Psoas muscle (tissue), 8 donors: Measurements from ENCODE around the gene FBXW7. TPM values are rescaled to one million over a fixed set of nuclear protein-coding genes. Genes with fewer than 3 reads are reported as not detected.

Source experiments
- ATAC-seq, 4 donors: fragments of 200-7000 bp; cut with Tn5 transposase; one replicate each; pipeline ENCODE4 v1.9.1; 2020; ENCODE audit warnings: moderate library complexity in 3 of 4, mild to moderate bottlenecking in 2 of 4
- DNase-seq, 2 donors: peaks; one replicate each; pipeline ENCODE4 v3.0.0-alpha.2; 2020
- H3K27ac ChIP-seq: fragments of 200-600 bp; one replicate; pipeline ENCODE4 v1.8.0; 2022
- H3K27me3 ChIP-seq, 3 donors: fragments of 200-600 bp in 1 of 3; one replicate each; pipeline versions ENCODE4 v1.6.1 to v1.8.0; 2013 to 2022; ENCODE audit warnings: low read length in 2 of 3, mild to moderate bottlenecking in 2 of 3, moderate library complexity in 1 of 3; ENCODE audit not compliant: insufficient read depth in 3 of 3
- H3K36me3 ChIP-seq, 2 donors: fragments of 200-600 bp in 1 of 2; one replicate each; pipeline versions ENCODE4 v1.6.1 to v1.8.0; 2013 to 2022; ENCODE audit warnings: low read depth in 1 of 2, mild to moderate bottlenecking in 1 of 2, moderate library complexity in 1 of 2; ENCODE audit not compliant: insufficient read depth in 1 of 2
- H3K4me1 ChIP-seq: fragments of 200-600 bp; one replicate; pipeline ENCODE4 v1.8.0; 2022
- H3K4me3 ChIP-seq: fragments of 200-600 bp; one replicate; pipeline ENCODE4 v1.8.0; 2022; ENCODE audit warnings: mild to moderate bottlenecking
- H3K9me3 ChIP-seq: fragments of 200-600 bp; one replicate; pipeline ENCODE4 v1.8.0; 2022
- CTCF ChIP-seq: fragments of 200-600 bp; IDR thresholded peaks from one replicate; pipeline ENCODE4 v1.8.0; 2022; ENCODE audit warnings: antibody characterized with exemption
- WGBS, 3 donors: extraction: QIAGEN DNeasy Blood & Tissue Kit; methylation state at CpG; one replicate each; pipeline versions ENCODE4 v1.1.6 to v1.1.7; 2013; 5-methylcytosine and 5-hydroxymethylcytosine counted together
- intact Hi-C, 2 donors: fragments of 100-400 bp; cut with DNase I; formaldehyde crosslinking; loops; one replicate each; pipeline versions ENCODE4 v1.11.0 to v1.14.2; 2022
- polyA plus RNA-seq, 3 donors: library from polyadenylated mRNA; stranded (reverse); fragments of 200-250 nt; gene quantifications; one replicate each; pipeline ENCODE4 v1.2.3, GENCODE V29; 2013
- total RNA-seq, 4 donors: library from RNA; stranded (reverse); fragmentation: NEBNext Ultra II Directional in 2 of 4; extraction: Animal tissue kit (Norgen Biotek cat#: 25700) in 2 of 4; gene quantifications; one replicate each; pipeline versions ENCODE4 v1.2.1 to v1.2.4, GENCODE V29; 2021 to 2023
- donor health status: healthy with polysubstance abuse.
- donor health status: DM: no; HTN: no; CAD: no; lungs with moderate emphysema.
- donor health status: Bipolar disorder and iron deficiency.
- donor health status: healthy.
- donor health status: DM: yes; HTN: yes; CAD: no.
- donor health status: DM: no; HTN: no; CAD: no.
- donor health status: DM: no; HTN: no; CAD: no.
- donor health status: DM: yes; HTN: yes; CAD: no.

FBXW7 gene
- total and polyA plus RNA-seq, 7 donors: 9.8 to 41.1 (median 28.7) TPM

DNA sequence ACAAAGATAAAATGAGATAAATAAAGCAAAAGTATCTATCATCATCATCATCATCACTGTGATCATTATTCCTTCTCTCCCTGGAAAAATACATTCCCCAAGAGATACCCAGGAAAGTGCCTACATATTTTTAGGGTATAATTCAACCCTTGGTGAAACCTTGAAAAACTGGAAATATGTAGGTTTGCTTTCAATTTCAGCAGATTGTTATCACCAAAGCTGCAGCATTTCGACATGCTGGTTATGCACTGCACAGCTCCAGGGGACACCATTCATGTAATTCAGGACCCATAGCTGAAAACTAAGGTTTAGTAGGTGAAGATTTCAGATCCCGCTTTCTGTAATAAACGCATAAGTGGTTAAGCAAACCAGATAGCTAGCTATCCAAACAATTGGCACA is 28.4 kb upstream of the FBXW7 start:
- Histone ChIP-seq H3K36me3 (no peaks in the 10 kb centered on the region), H3K27me3 (no peaks in the 10 kb centered on the region), H3K27ac (no peak overlapping the region), H3K4me3 (no peak overlapping the region), H3K4me1 (no peaks in the 10 kb centered on the region), H3K9me3 (no peaks in the 10 kb centered on the region)
- 93 to 96% (median 96%) methylated on average over 3 of the region's 3 CpGs for WGBS, 3 donors
- no peak for TF ChIP-seq CTCF
- intact Hi-C loops: no loop called here
- DNase-seq: no peak
- ATAC-seq: no peak

GRCh38 chr4:152563209-152563608 is 27.3 kb upstream of the FBXW7 start:
- 77 to 85% (median 81%) methylated on average over 2 of the region's 2 CpGs for WGBS, 3 donors
- no peak overlapping the region for H3K4me3 ChIP-seq

GRCh38 chr4:152559641-152560040 is 23.7 kb upstream of the FBXW7 start:
- ATAC-seq: no peak
- intact Hi-C loops: no loop called here
- DNase-seq: no peak
- Histone ChIP-seq H3K4me3 (no peak overlapping the region), H3K27me3 (no peaks in the 10 kb centered on the region), H3K9me3 (no peaks in the 10 kb centered on the region), H3K4me1 (no peaks in the 10 kb centered on the region), H3K36me3 (no peaks in the 10 kb centered on the region), H3K27ac (no peak overlapping the region)
- no peak for TF ChIP-seq CTCF
- 78 to 85% (median 80%) methylated on average over 3 of the region's 3 CpGs for WGBS, 3 donors

More at GRCh38 chr4:152563209-152563608, 27.3 kb upstream of the FBXW7 start:
- Histone ChIP-seq H3K27ac (no peak overlapping the region), H3K36me3 (no peaks in the 10 kb centered on the region), H3K27me3 (no peaks in the 10 kb centered on the region), H3K9me3 (no peaks in the 10 kb centered on the region), H3K4me1 (no peaks in the 10 kb centered on the region)
- intact Hi-C loops: no loop called here
- no peak for TF ChIP-seq CTCF
- DNase-seq (no peak), ATAC-seq (no peak)

- DNase-seq (no peak), ATAC-seq (no peak)
- no peaks in the 10 kb centered on the region for H3K9me3 ChIP-seq
- 33 to 55% (median 35%) methylated on average over 1 of the region's 1 CpG for WGBS, 3 donors
- H3K27me3 ChIP-seq: no peaks in the 10 kb centered on the region
- H3K4me1 ChIP-seq: no peaks in the 10 kb centered on the region
- intact Hi-C loops: no loop called here
- H3K27ac ChIP-seq: no peak overlapping the region
- no peak for TF ChIP-seq CTCF
- H3K36me3 ChIP-seq: no peaks in the 10 kb centered on the region
- H3K4me3 ChIP-seq: no peak overlapping the region
Observed at GRCh38 chr4:152558396-152558795, 22.5 kb upstream of the FBXW7 start.

DNA sequence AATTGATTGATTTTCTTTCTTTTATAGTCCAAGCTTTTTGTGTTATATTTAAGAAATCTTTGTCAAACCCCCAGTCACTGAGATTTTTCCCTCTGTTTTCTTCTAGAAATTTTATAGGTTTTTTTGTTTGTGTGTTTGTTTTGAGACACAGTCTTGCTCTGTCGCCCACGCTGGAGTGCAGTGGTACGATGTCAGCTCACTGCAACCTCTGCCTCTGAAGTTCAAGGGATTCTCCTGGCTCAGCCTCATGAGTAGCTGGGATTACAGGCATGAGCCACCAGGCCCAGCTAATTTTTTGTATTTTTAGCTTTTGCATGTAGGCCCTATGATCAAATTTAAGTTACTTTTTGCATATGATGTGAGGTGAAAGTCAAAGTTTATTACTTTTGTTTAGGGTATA is 20.9 kb upstream of the FBXW7 start:
- no peak overlapping the region for H3K4me3 ChIP-seq
- H3K9me3 ChIP-seq: no peaks in the 10 kb centered on the region
- TF ChIP-seq CTCF: no peak
- DNase-seq: no peak
- no peaks in the 10 kb centered on the region for H3K4me1 ChIP-seq
- WGBS, 3 donors: 63 to 77% (median 75%) methylated on average over 3 of the region's 3 CpGs
- H3K27me3 ChIP-seq: no peaks in the 10 kb centered on the region
- no peak for ATAC-seq
- H3K36me3 ChIP-seq: no peaks in the 10 kb centered on the region
- intact Hi-C loops: no loop called here
- H3K27ac ChIP-seq: no peak overlapping the region
